Activated CD4-positive, alpha-beta T cell treated with anti-CD3 and anti-CD28 coated beads for 4 hours (primary cell): Measurements from ENCODE around the gene MYL5.
A peak's percentile ranks its signal among the peaks of the same experiment; 100 is the strongest.
"Not testable (repeated sequence)": the region's sequence is repeated elsewhere in the genome, so short reads cannot be mapped to it uniquely, and the experiment has no call there.

Experiments used
- DNase-seq, 2 donors: peaks; one replicate each; pipeline ENCODE4 v3.0.0-alpha.2; 2020

The MYL5 gene

GRCh38 chr4:657834-658667 is 16.3 kb upstream of the MYL5 start:
- no peak for DNase-seq

- DNase-seq, result no peak
Observed at GRCh38 chr4:658681-659667, 15.4 kb upstream of the MYL5 start.

GRCh38 chr4:659851-660250 is 14.5 kb upstream of the MYL5 start:
- no peak for DNase-seq

GRCh38 chr4:660401-660800 is 13.9 kb upstream of the MYL5 start:
- no peak for DNase-seq

GRCh38 chr4:661231-661630 is 13.1 kb upstream of the MYL5 start:
- DNase-seq, result no peak

- no peak for DNase-seq
Observed at GRCh38 chr4:661881-662761, 12.2 kb upstream of the MYL5 start.

GRCh38 chr4:663046-663437 is 11.3 kb upstream of the MYL5 start:
- no peak for DNase-seq

GRCh38 chr4:663438-664428 is 10.6 kb upstream of the MYL5 start:
- peak; percentile 73 to 81 for DNase-seq

- DNase-seq, result no peak
Observed at GRCh38 chr4:664713-665231, 9.6 kb upstream of the MYL5 start.

- no peak for DNase-seq
Observed at GRCh38 chr4:665381-665750, 9.0 kb upstream of the MYL5 start.

- DNase-seq, result no peak
Observed at GRCh38 chr4:665751-666435, 8.4 kb upstream of the MYL5 start.

GRCh38 chr4:666436-666810 is 7.9 kb upstream of the MYL5 start:
- DNase-seq, result no peak

GRCh38 chr4:666822-667544 is 7.4 kb upstream of the MYL5 start:
- DNase-seq, result no peak

- no peak for DNase-seq
Observed at GRCh38 chr4:667545-667925, 6.8 kb upstream of the MYL5 start.

GRCh38 chr4:668219-668618 is 6.1 kb upstream of the MYL5 start:
- not testable (repeated sequence) for DNase-seq

GRCh38 chr4:669806-670559 is 4.4 kb upstream of the MYL5 start:
- DNase-seq, result not testable (repeated sequence)

GRCh38 chr4:671769-672168 is 2.6 kb upstream of the MYL5 start:
- no peak for DNase-seq

- peak in 1 of 2 donors; percentile 21 for DNase-seq
Observed at GRCh38 chr4:673349-674091, 822 bp upstream of the MYL5 start.
